Stimulated activated CD4-positive, alpha-beta T cell treated with anti-CD3 and anti-CD28 coated beads, Interleukin-12 subunit alpha, Interleukin-12 subunit beta, amount 100 ng/mL, for 4 hours (primary cell): Measurements from ENCODE around the gene STRIT1.
"Not testable (repeated sequence)": the region's sequence is repeated elsewhere in the genome, so short reads cannot be mapped to it uniquely, and the experiment has no call there.

ENCODE experiments used
- DNase-seq: peaks from one replicate; pipeline ENCODE4 v3.0.0-alpha.2; 2020

STRIT1 gene

GRCh38 chr3:155312781-155313180 lies 19.3 kb upstream of the STRIT1 start:
- DNase-seq = no peak

- no peak for DNase-seq
Observed at GRCh38 chr3:155309581-155309980, 16.1 kb upstream of the STRIT1 start.

- DNase-seq = no peak
Observed at GRCh38 chr3:155308831-155309230, 15.3 kb upstream of the STRIT1 start.

GRCh38 chr3:155307183-155307582 lies 13.7 kb upstream of the STRIT1 start:
- no peak for DNase-seq

GRCh38 chr3:155304394-155304793 lies 10.9 kb upstream of the STRIT1 start:
- no peak for DNase-seq

GRCh38 chr3:155303540-155304097 lies 10.1 kb upstream of the STRIT1 start:
- DNase-seq = no peak

- no peak for DNase-seq
Observed at GRCh38 chr3:155302891-155303290, 9.4 kb upstream of the STRIT1 start.

GRCh38 chr3:155302481-155302880 lies 9.0 kb upstream of the STRIT1 start:
- no peak for DNase-seq

GRCh38 chr3:155297100-155297499 lies 3.6 kb upstream of the STRIT1 start:
- no peak for DNase-seq

GRCh38 chr3:155296413-155296812 lies 2.9 kb upstream of the STRIT1 start:
- DNase-seq = no peak

GRCh38 chr3:155292693-155293092 lies 790 bp downstream of the STRIT1 start:
- DNase-seq = no peak

GRCh38 chr3:155292133-155292532 lies 1.4 kb downstream of the STRIT1 start:
- no peak for DNase-seq

- DNase-seq = no peak
Observed at GRCh38 chr3:155286736-155287135, 6.7 kb downstream of the STRIT1 start.

GRCh38 chr3:155285936-155286335 lies 7.5 kb downstream of the STRIT1 start:
- no peak for DNase-seq

GRCh38 chr3:155283092-155284056 lies 10.1 kb downstream of the STRIT1 start:
- no peak for DNase-seq

GRCh38 chr3:155282385-155283091 lies 10.9 kb downstream of the STRIT1 start:
- DNase-seq = no peak

- DNase-seq = no peak
Observed at GRCh38 chr3:155281912-155282311, 11.6 kb downstream of the STRIT1 start.

GRCh38 chr3:155276089-155276488 lies 17.4 kb downstream of the STRIT1 start:
- DNase-seq = not testable (repeated sequence)

- not testable (repeated sequence) for DNase-seq
Observed at GRCh38 chr3:155275159-155275754, 18.2 kb downstream of the STRIT1 start.

- not testable (repeated sequence) for DNase-seq
Observed at GRCh38 chr3:155274435-155274834, 19.0 kb downstream of the STRIT1 start.

GRCh38 chr3:155271343-155271613 lies 22.2 kb downstream of the STRIT1 start:
- no peak for DNase-seq

GRCh38 chr3:155270485-155271342 lies 22.8 kb downstream of the STRIT1 start:
- DNase-seq = no peak

GRCh38 chr3:155270063-155270462 lies 23.4 kb downstream of the STRIT1 start:
- DNase-seq = no peak
